GM23338 (cell line): ENCODE data around the gene TKFC. TPM values are rescaled to one million over a fixed set of nuclear protein-coding genes. Genes with fewer than 3 reads are reported as not detected.

Experiments
- ATAC-seq: fragments of 200-7000 bp; cut with Tn5 transposase; 3 replicates; pipeline ENCODE4 v1.9.1; 2020
- DNase-seq: peaks from one replicate; pipeline ENCODE4 v3.0.0-alpha.2; 2015; ENCODE audit warnings: low spot score
- H2AFZ ChIP-seq: fragments of 200-600 bp; sonication (generic); 2 replicates; pipeline ENCODE4 v1.8.0; 2016; ENCODE audit warnings: antibody characterized with exemption, mild to moderate bottlenecking, moderate library complexity
- H3F3A ChIP-seq: fragments of 200-600 bp; sonication (generic); replicated peaks from 2 replicates; pipeline ENCODE4 v1.8.0; 2017; ENCODE audit warnings: antibody characterized with exemption, mixed run types, low read depth
- H3K27ac ChIP-seq: fragments of 200-600 bp; sonication (generic); 2 replicates; pipeline ENCODE4 v1.6.1; 2016; ENCODE audit warnings: low read depth
- H3K27me3 ChIP-seq: fragments of 200-600 bp; sonication (generic); 2 replicates; pipeline ENCODE4 v1.8.0; 2016; ENCODE audit warnings: mild to moderate bottlenecking, mixed run types, moderate library complexity; ENCODE audit not compliant: insufficient read depth
- H3K36me3 ChIP-seq: fragments of 200-600 bp; sonication (generic); 2 replicates; pipeline ENCODE4 v1.8.0; 2016; ENCODE audit warnings: mild to moderate bottlenecking; ENCODE audit not compliant: insufficient read depth
- H3K4me1 ChIP-seq: fragments of 200-600 bp; sonication (generic); 2 replicates; pipeline ENCODE4 v1.8.0; 2016; ENCODE audit warnings: mild to moderate bottlenecking, moderate library complexity; ENCODE audit not compliant: insufficient read depth
- H3K4me2 ChIP-seq: fragments of 200-600 bp; sonication (generic); 2 replicates; pipeline ENCODE4 v1.7.1; 2017; ENCODE audit warnings: mixed run types
- H3K4me3 ChIP-seq: fragments of 200-600 bp; sonication (generic); 2 replicates; pipeline ENCODE4 v1.6.1; 2016; ENCODE audit warnings: mixed run types
- H3K79me2 ChIP-seq: fragments of 200-600 bp; sonication (generic); replicated peaks from 2 replicates; pipeline ENCODE4 v1.8.0; 2017; ENCODE audit warnings: mild to moderate bottlenecking; ENCODE audit not compliant: insufficient read depth
- H3K9me2 ChIP-seq: fragments of 200-600 bp; sonication (generic); 2 replicates; pipeline ENCODE4 v1.8.0; 2017; ENCODE audit not compliant: insufficient read depth
- H4K20me1 ChIP-seq: fragments of 200-600 bp; sonication (generic); replicated peaks from 2 replicates; pipeline ENCODE4 v1.8.0; 2017; ENCODE audit warnings: mild to moderate bottlenecking; ENCODE audit not compliant: insufficient read depth
- H3K27ac Mint-ChIP-seq: 2 replicates; pipeline ENCODE4 v1.8.0; 2020; ENCODE audit warnings: inconsistent platforms, mild to moderate bottlenecking, moderate library complexity, mixed read lengths
- H3K27me3 Mint-ChIP-seq: 3 replicates; pipeline ENCODE4 v1.8.0; 2022; ENCODE audit warnings: low read depth, mild to moderate bottlenecking, moderate library complexity, mixed read lengths, inconsistent platforms; ENCODE audit not compliant: insufficient read depth, poor library complexity
- H3K36me3 Mint-ChIP-seq: 3 replicates; pipeline ENCODE4 v1.8.0; 2021; ENCODE audit warnings: low read depth, mild to moderate bottlenecking, inconsistent platforms, moderate library complexity, mixed read lengths
- H3K4me1 Mint-ChIP-seq: 3 replicates; pipeline ENCODE4 v1.8.0; 2020; ENCODE audit warnings: mild to moderate bottlenecking, inconsistent platforms, mixed read lengths
- H3K4me3 Mint-ChIP-seq: 3 replicates; pipeline ENCODE4 v1.8.0; 2021; ENCODE audit warnings: moderate library complexity, mild to moderate bottlenecking, inconsistent platforms, mixed read lengths
- H3K9me3 Mint-ChIP-seq: 3 replicates; pipeline ENCODE4 v1.8.0; 2020; ENCODE audit warnings: moderate library complexity, mild to moderate bottlenecking, inconsistent platforms, mixed read lengths
- CREB1 ChIP-seq: fragments of 250-450 bp; sonication (Bioruptor Pico); IDR thresholded peaks from 2 replicates; pipeline ENCODE4 v1.5.0; 2020; ENCODE audit warnings: low read depth, mild to moderate bottlenecking, moderate library complexity
- EZH2 ChIP-seq: fragments of 200-600 bp; sonication (generic); IDR thresholded peaks from one replicate; pipeline ENCODE4 v1.8.0; 2017; ENCODE audit warnings: antibody characterized with exemption, mild to moderate bottlenecking, low read depth; ENCODE audit not compliant: unreplicated experiment
- EZH2phosphoT487 ChIP-seq: fragments of 200-600 bp; sonication (generic); IDR thresholded peaks from one replicate; pipeline ENCODE4 v1.8.1; 2018; ENCODE audit warnings: antibody characterized with exemption; ENCODE audit not compliant: unreplicated experiment
- JUNB ChIP-seq: IDR thresholded peaks from one replicate; pipeline ENCODE4 v1.6.1; 2016; ENCODE audit warnings: antibody characterized with exemption; ENCODE audit not compliant: unreplicated experiment
- NANOG ChIP-seq: IDR thresholded peaks from 2 replicates; pipeline ENCODE4 v1.6.1; 2016; ENCODE audit warnings: antibody characterized with exemption, borderline replicate concordance
- POLR2AphosphoS5 ChIP-seq: IDR thresholded peaks from 2 replicates; pipeline ENCODE4 v1.6.1; 2016; ENCODE audit warnings: antibody characterized with exemption, low read depth
- STAT1 ChIP-seq: IDR thresholded peaks from one replicate; pipeline ENCODE4 v1.6.1; 2016; ENCODE audit warnings: antibody characterized with exemption; ENCODE audit not compliant: unreplicated experiment
- ZNF114 ChIP-seq: fragments of 250-450 bp; sonication (Bioruptor Pico); IDR thresholded peaks from 2 replicates; pipeline ENCODE4 v1.5.0; 2020; ENCODE audit warnings: mild to moderate bottlenecking, moderate library complexity
- ZNF331 ChIP-seq: fragments of 250-450 bp; sonication (Bioruptor Pico); IDR thresholded peaks from 2 replicates; pipeline ENCODE4 v1.5.0; 2020; ENCODE audit warnings: low read depth, mild to moderate bottlenecking, moderate library complexity
- ZNF462 ChIP-seq: fragments of 250-450 bp; sonication (Bioruptor Pico); IDR thresholded peaks from 2 replicates; pipeline ENCODE4 v1.5.0; 2020; ENCODE audit warnings: mild to moderate bottlenecking, moderate library complexity
- polyA plus RNA-seq: library from polyadenylated mRNA; unstranded; fragments of >200 nt; fragmentation: Nextera tagmentation; extraction: Ambion mirVana; gene quantifications from 2 replicates; pipeline ENCODE4 v1.2.1, GENCODE V29; 2016
- total RNA-seq: library from RNA; depleted of rRNA; stranded (reverse); fragments of >200 nt; shearing (Covaris generic); gene quantifications from 2 replicates; pipeline ENCODE4 v1.2.3, GENCODE V29; 2014
- TF ChIP-seq, protein P1 (sequence below): IDR thresholded peaks from one replicate; pipeline ENCODE4 v1.6.1; 2018; ENCODE audit warnings: antibody characterized with exemption; ENCODE audit not compliant: unreplicated experiment

Gene TKFC
- total and polyA plus RNA-seq, 2 experiments from 2014 or later = 21.7 to 46.9 TPM

- TF ChIP-seq ZNF114 (CRISPR knock-in tag) (no peak), EZH2 (no peak), JUNB (no peak), EZH2phosphoT487 (no peak), STAT1 (no peak), NANOG (no peak)
- TF ChIP-seq, protein P1, sequence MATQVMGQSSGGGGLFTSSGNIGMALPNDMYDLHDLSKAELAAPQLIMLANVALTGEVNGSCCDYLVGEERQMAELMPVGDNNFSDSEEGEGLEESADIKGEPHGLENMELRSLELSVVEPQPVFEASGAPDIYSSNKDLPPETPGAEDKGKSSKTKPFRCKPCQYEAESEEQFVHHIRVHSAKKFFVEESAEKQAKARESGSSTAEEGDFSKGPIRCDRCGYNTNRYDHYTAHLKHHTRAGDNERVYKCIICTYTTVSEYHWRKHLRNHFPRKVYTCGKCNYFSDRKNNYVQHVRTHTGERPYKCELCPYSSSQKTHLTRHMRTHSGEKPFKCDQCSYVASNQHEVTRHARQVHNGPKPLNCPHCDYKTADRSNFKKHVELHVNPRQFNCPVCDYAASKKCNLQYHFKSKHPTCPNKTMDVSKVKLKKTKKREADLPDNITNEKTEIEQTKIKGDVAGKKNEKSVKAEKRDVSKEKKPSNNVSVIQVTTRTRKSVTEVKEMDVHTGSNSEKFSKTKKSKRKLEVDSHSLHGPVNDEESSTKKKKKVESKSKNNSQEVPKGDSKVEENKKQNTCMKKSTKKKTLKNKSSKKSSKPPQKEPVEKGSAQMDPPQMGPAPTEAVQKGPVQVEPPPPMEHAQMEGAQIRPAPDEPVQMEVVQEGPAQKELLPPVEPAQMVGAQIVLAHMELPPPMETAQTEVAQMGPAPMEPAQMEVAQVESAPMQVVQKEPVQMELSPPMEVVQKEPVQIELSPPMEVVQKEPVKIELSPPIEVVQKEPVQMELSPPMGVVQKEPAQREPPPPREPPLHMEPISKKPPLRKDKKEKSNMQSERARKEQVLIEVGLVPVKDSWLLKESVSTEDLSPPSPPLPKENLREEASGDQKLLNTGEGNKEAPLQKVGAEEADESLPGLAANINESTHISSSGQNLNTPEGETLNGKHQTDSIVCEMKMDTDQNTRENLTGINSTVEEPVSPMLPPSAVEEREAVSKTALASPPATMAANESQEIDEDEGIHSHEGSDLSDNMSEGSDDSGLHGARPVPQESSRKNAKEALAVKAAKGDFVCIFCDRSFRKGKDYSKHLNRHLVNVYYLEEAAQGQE = no peak
Measured at GRCh38 chr11:61295596-61295926, 37.5 kb upstream of the TKFC start (continued).

GRCh38 chr11:61297341-61297740, 35.7 kb upstream of the TKFC start:
- ATAC-seq (no peak), DNase-seq (no peak)
- H4K20me1 ChIP-seq = peaks cover 6% of the 10 kb centered on the region; the same call in 1 of the 2 replicates
- no peaks in the 10 kb centered on the region for H3K9me2 ChIP-seq
- Mint-ChIP-seq H3K4me1 (peaks cover 23% of the 10 kb centered on the region), H3K4me3 (peak overlapping the region; percentile 6; the same call in 1 of the 3 replicates), H3K9me3 (no peaks in the 10 kb centered on the region; the same call in 2 of the 3 replicates), H3K36me3 (peaks cover 52% of the 10 kb centered on the region), H3K27me3 (peaks cover 20% of the 10 kb centered on the region), H3K27ac (peak overlapping the region; percentile 7; the same call in 1 of the 2 replicates)
- H3K27ac ChIP-seq = peak overlapping the region; percentile 18; the same call in 1 of the 2 replicates
- H3K27me3 ChIP-seq = peaks cover 11% of the 10 kb centered on the region
- H2AFZ ChIP-seq = no peak overlapping the region
- peaks cover 9% of the 10 kb centered on the region for H3K4me1 ChIP-seq
- H3K4me3 ChIP-seq = no peak overlapping the region
- TF ChIP-seq ZNF331 (CRISPR knock-in tag) (no peak), ZNF114 (CRISPR knock-in tag) (no peak), ZNF462 (CRISPR knock-in tag) (no peak), JUNB (no peak), STAT1 (no peak), POLR2AphosphoS5 (no peak), EZH2phosphoT487 (no peak), CREB1 (CRISPR knock-in tag) (no peak)
- H3K4me2 ChIP-seq = no peak overlapping the region
- peaks cover 27% of the 10 kb centered on the region for H3K36me3 ChIP-seq
- peaks cover 14% of the 10 kb centered on the region for H3K79me2 ChIP-seq
- H3F3A ChIP-seq = peaks cover 9% of the 10 kb centered on the region
